Liver (tissue), 3 donors: ENCODE results near the gene ATP10A.

ENCODE experiments used
- JUND ChIP-seq, 2 donors: IDR thresholded peaks; 2 replicates each; pipeline ENCODE4 v1.6.1; 2016; ENCODE audit warnings: antibody characterized with exemption in 2 of 2
- MAX ChIP-seq: IDR thresholded peaks from 2 replicates; pipeline ENCODE4 v1.6.1; 2016; ENCODE audit warnings: antibody characterized with exemption
- RAD21 ChIP-seq, 2 donors: IDR thresholded peaks; 2 replicates each; pipeline ENCODE4 v1.6.1; 2016; ENCODE audit warnings: antibody characterized with exemption in 2 of 2, mild to moderate bottlenecking in 2 of 2
- TF ChIP-seq, protein P1 (sequence below): fragments of 150-350 bp; IDR thresholded peaks from 2 replicates; pipeline ENCODE4 v1.5.1; 2017; ENCODE audit warnings: improper control_type of control experiment, low read depth, low read length; ENCODE audit not compliant: missing input control
- donor health status: healthy.
- donor health status: healthy.

GRCh38 chr15:25897658-25898057, 34.5 kb upstream of the ATP10A start:
- TF ChIP-seq, protein P1, sequence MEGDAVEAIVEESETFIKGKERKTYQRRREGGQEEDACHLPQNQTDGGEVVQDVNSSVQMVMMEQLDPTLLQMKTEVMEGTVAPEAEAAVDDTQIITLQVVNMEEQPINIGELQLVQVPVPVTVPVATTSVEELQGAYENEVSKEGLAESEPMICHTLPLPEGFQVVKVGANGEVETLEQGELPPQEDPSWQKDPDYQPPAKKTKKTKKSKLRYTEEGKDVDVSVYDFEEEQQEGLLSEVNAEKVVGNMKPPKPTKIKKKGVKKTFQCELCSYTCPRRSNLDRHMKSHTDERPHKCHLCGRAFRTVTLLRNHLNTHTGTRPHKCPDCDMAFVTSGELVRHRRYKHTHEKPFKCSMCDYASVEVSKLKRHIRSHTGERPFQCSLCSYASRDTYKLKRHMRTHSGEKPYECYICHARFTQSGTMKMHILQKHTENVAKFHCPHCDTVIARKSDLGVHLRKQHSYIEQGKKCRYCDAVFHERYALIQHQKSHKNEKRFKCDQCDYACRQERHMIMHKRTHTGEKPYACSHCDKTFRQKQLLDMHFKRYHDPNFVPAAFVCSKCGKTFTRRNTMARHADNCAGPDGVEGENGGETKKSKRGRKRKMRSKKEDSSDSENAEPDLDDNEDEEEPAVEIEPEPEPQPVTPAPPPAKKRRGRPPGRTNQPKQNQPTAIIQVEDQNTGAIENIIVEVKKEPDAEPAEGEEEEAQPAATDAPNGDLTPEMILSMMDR, result no peak
- TF ChIP-seq JUND (IDR thresholded peaks at IDR 0.05), result no peak
- TF ChIP-seq RAD21 (IDR thresholded peaks at IDR 0.05), result no peak
- TF ChIP-seq MAX, result no peak
